ELF-1 (cell line): ENCODE measurements around the gene HNRNPH1.

Experiments
- DNase-seq: peaks from one replicate; pipeline ENCODE4 v3.0.0-alpha.2; 2016; ENCODE audit warnings: low read depth, low spot score

HNRNPH1 gene

GRCh38 chr5:179623906-179624741 is 653 bp upstream of the HNRNPH1 start:
- DNase-seq, result peak; percentile 98

GRCh38 chr5:179621551-179622214 is 1.8 kb downstream of the HNRNPH1 start:
- no peak for DNase-seq

- no peak for DNase-seq
Observed at GRCh38 chr5:179620703-179621350, 2.6 kb downstream of the HNRNPH1 start.

GRCh38 chr5:179620293-179620692 is 3.2 kb downstream of the HNRNPH1 start:
- no peak for DNase-seq

- DNase-seq, result no peak
Observed at GRCh38 chr5:179619776-179620175, 3.7 kb downstream of the HNRNPH1 start.

GRCh38 chr5:179618923-179619554 is 4.4 kb downstream of the HNRNPH1 start:
- DNase-seq, result no peak

- no peak for DNase-seq
Observed at GRCh38 chr5:179617930-179618329, 5.5 kb downstream of the HNRNPH1 start.

GRCh38 chr5:179616002-179616594 is 7.4 kb downstream of the HNRNPH1 start:
- DNase-seq, result no peak

- no peak for DNase-seq
Observed at GRCh38 chr5:179615203-179615602, 8.3 kb downstream of the HNRNPH1 start.

- no peak for DNase-seq
Observed at GRCh38 chr5:179614745-179615144, 8.7 kb downstream of the HNRNPH1 start.

GRCh38 chr5:179613460-179614071 is 9.9 kb downstream of the HNRNPH1 start:
- DNase-seq, result peak; percentile 40

GRCh38 chr5:179612577-179613459 is 10.7 kb downstream of the HNRNPH1 start:
- DNase-seq, result peak; percentile 49

GRCh38 chr5:179610903-179611265 is 12.6 kb downstream of the HNRNPH1 start:
- DNase-seq, result no peak

- peak; percentile 39 for DNase-seq
Observed at GRCh38 chr5:179610109-179610902, 13.2 kb downstream of the HNRNPH1 start.

GRCh38 chr5:179609834-179610108 is 13.7 kb downstream of the HNRNPH1 start:
- DNase-seq, result no peak

GRCh38 chr5:179608131-179608581 is 15.3 kb downstream of the HNRNPH1 start:
- peak; percentile 40 for DNase-seq

- peak; percentile 73 for DNase-seq
Observed at GRCh38 chr5:179607160-179607931, 16.1 kb downstream of the HNRNPH1 start.

GRCh38 chr5:179606910-179607159 is 16.6 kb downstream of the HNRNPH1 start:
- DNase-seq, result no peak
